ENCODE results near the gene C1orf87. TPM values are rescaled to one million over a fixed set of nuclear protein-coding genes. Genes with fewer than 3 reads are reported as not detected.

C1orf87 gene
- total and polyA plus RNA-seq, 4 donors, result not detected

- no peak for TF ChIP-seq HNF4A (conservative IDR thresholded peaks at IDR 0.05)
- no peak for TF ChIP-seq EGR1 (IDR thresholded peaks at IDR 0.05; ENCODE audit: low read depth in 2 of 2)
- TF ChIP-seq RXRA (IDR thresholded peaks at IDR 0.05), result no peak
These were observed 39.5 kb upstream of the C1orf87 start (continued) for GRCh38 chr1:60113028-60113427.

GRCh38 chr1:60111716-60112115 lies 38.1 kb upstream of the C1orf87 start:
- H3K4me3 ChIP-seq (ENCODE audit: low read depth in 1 of 3, low read length in 3 of 3), result no peak overlapping the region
- no peak overlapping the region for H3K9ac ChIP-seq (ENCODE audit: low read depth in 1 of 2, low read length in 2 of 2)

GRCh38 chr1:60111118-60111517 lies 37.5 kb upstream of the C1orf87 start:
- 84% methylated on average over 2 of the region's 2 CpGs for WGBS
- H3K9ac ChIP-seq (ENCODE audit: low read depth in 1 of 2, low read length in 2 of 2), result no peak overlapping the region
- H3K4me3 ChIP-seq (ENCODE audit: low read depth in 1 of 3, low read length in 3 of 3), result no peak overlapping the region
- no peak for DNase-seq (ENCODE audit: low spot score)
- no peaks in the 10 kb centered on the region for H3K4me1 ChIP-seq (ENCODE audit: control insufficient read depth in 4 of 4, insufficient read depth in 4 of 4, low read length in 3 of 4)
- no peak overlapping the region for H3K27ac ChIP-seq (ENCODE audit: low read depth in 1 of 2, low read length in 2 of 2)
- no peaks in the 10 kb centered on the region for H3K27me3 ChIP-seq (ENCODE audit: control insufficient read depth in 4 of 4, insufficient read depth in 4 of 4, low read length in 3 of 4)
- no peak for TF ChIP-seq GABPA (IDR thresholded peaks at IDR 0.05 in 1 of 2, conservative IDR thresholded peaks at IDR 0.05 in 1 of 2)
- TF ChIP-seq YY1 (IDR thresholded peaks at IDR 0.05), result no peak
- TF ChIP-seq REST (IDR thresholded peaks at IDR 0.05), result no peak
- no peak for TF ChIP-seq NR2F2 (IDR thresholded peaks at IDR 0.05)
- TF ChIP-seq SP1 (IDR thresholded peaks at IDR 0.05), result no peak
- TF ChIP-seq ZBTB33 (IDR thresholded peaks at IDR 0.05), result no peak
- TF ChIP-seq RAD21 (IDR thresholded peaks at IDR 0.05), result no peak
- no peak for TF ChIP-seq FOXA1 (IDR thresholded peaks at IDR 0.05)
- TF ChIP-seq TAF1 (conservative IDR thresholded peaks at IDR 0.05), result no peak
- no peak for TF ChIP-seq RXRA (IDR thresholded peaks at IDR 0.05)
- TF ChIP-seq CTCF (IDR thresholded peaks at IDR 0.05; ENCODE audit: low read depth, low read length, missing input control), result no peak
- TF ChIP-seq JUND (IDR thresholded peaks at IDR 0.05), result no peak
- TF ChIP-seq HNF4A (conservative IDR thresholded peaks at IDR 0.05), result no peak
- TF ChIP-seq MAX (IDR thresholded peaks at IDR 0.05), result no peak
- TF ChIP-seq EGR1 (IDR thresholded peaks at IDR 0.05; ENCODE audit: low read depth in 2 of 2), result no peak
- no peak for TF ChIP-seq HNF4G (IDR thresholded peaks at IDR 0.05)
- H3K9me3 ChIP-seq (ENCODE audit: control insufficient read depth in 4 of 4, low read length in 3 of 4), result no peaks in the 10 kb centered on the region
- H3K36me3 ChIP-seq (ENCODE audit: control insufficient read depth in 4 of 4, insufficient read depth in 3 of 4, low read depth in 1 of 4, low read length in 3 of 4), result no peaks in the 10 kb centered on the region

More at GRCh38 chr1:60111716-60112115, 38.1 kb upstream of the C1orf87 start:
- Histone ChIP-seq H3K36me3 (ENCODE audit: control insufficient read depth in 4 of 4, insufficient read depth in 3 of 4, low read depth in 1 of 4, low read length in 3 of 4) (no peaks in the 10 kb centered on the region), H3K9me3 (ENCODE audit: control insufficient read depth in 4 of 4, low read length in 3 of 4) (no peaks in the 10 kb centered on the region), H3K27me3 (ENCODE audit: control insufficient read depth in 4 of 4, insufficient read depth in 4 of 4, low read length in 3 of 4) (no peaks in the 10 kb centered on the region), H3K27ac (ENCODE audit: low read depth in 1 of 2, low read length in 2 of 2) (no peak overlapping the region), H3K4me1 (ENCODE audit: control insufficient read depth in 4 of 4, insufficient read depth in 4 of 4, low read length in 3 of 4) (no peaks in the 10 kb centered on the region)
- no peak for DNase-seq (ENCODE audit: low spot score)
- WGBS, result 76% methylated on average over 1 of the region's 1 CpG
- no peak for TF ChIP-seq HNF4A (conservative IDR thresholded peaks at IDR 0.05)
- no peak for TF ChIP-seq HNF4G (IDR thresholded peaks at IDR 0.05)
- TF ChIP-seq RAD21 (IDR thresholded peaks at IDR 0.05), result no peak
- no peak for TF ChIP-seq ATF3 (IDR thresholded peaks at IDR 0.05)
- no peak for TF ChIP-seq CTCF (IDR thresholded peaks at IDR 0.05; ENCODE audit: low read depth, low read length, missing input control)
- no peak for TF ChIP-seq SP1 (IDR thresholded peaks at IDR 0.05)
